GM12873 (cell line): ENCODE measurements around the gene POMT1.

ENCODE experiments used
- TF ChIP-seq, protein P1 (sequence below): IDR thresholded peaks from 2 replicates; pipeline ENCODE4 v1.5.1; 2012; ENCODE audit warnings: low read depth, mild to moderate bottlenecking, moderate library complexity, low read length, control low read depth; ENCODE audit not compliant: insufficient read depth; ENCODE audit errors: missing control alignments

Gene POMT1

DNA sequence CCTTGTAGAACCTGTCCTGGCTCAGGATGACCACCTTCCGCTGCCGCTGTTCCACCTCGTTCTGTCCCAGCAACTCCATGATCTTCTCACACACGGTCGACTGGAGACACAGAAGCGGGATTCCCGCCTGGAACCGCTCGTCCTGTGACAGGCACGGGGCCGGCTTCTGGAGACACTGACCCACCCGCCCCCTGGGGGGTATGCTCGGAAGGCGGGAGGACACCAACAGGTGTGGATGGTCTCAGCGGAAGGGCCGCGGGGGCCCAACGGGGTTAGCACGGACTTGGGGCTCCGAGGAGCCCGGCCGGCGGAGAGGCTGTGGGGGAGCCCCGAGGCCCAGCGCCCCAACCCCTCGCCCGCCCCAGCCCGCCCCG is 27.8 kb downstream of the POMT1 start:
- TF ChIP-seq, protein P1, sequence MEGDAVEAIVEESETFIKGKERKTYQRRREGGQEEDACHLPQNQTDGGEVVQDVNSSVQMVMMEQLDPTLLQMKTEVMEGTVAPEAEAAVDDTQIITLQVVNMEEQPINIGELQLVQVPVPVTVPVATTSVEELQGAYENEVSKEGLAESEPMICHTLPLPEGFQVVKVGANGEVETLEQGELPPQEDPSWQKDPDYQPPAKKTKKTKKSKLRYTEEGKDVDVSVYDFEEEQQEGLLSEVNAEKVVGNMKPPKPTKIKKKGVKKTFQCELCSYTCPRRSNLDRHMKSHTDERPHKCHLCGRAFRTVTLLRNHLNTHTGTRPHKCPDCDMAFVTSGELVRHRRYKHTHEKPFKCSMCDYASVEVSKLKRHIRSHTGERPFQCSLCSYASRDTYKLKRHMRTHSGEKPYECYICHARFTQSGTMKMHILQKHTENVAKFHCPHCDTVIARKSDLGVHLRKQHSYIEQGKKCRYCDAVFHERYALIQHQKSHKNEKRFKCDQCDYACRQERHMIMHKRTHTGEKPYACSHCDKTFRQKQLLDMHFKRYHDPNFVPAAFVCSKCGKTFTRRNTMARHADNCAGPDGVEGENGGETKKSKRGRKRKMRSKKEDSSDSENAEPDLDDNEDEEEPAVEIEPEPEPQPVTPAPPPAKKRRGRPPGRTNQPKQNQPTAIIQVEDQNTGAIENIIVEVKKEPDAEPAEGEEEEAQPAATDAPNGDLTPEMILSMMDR, result peak; percentile 33

DNA sequence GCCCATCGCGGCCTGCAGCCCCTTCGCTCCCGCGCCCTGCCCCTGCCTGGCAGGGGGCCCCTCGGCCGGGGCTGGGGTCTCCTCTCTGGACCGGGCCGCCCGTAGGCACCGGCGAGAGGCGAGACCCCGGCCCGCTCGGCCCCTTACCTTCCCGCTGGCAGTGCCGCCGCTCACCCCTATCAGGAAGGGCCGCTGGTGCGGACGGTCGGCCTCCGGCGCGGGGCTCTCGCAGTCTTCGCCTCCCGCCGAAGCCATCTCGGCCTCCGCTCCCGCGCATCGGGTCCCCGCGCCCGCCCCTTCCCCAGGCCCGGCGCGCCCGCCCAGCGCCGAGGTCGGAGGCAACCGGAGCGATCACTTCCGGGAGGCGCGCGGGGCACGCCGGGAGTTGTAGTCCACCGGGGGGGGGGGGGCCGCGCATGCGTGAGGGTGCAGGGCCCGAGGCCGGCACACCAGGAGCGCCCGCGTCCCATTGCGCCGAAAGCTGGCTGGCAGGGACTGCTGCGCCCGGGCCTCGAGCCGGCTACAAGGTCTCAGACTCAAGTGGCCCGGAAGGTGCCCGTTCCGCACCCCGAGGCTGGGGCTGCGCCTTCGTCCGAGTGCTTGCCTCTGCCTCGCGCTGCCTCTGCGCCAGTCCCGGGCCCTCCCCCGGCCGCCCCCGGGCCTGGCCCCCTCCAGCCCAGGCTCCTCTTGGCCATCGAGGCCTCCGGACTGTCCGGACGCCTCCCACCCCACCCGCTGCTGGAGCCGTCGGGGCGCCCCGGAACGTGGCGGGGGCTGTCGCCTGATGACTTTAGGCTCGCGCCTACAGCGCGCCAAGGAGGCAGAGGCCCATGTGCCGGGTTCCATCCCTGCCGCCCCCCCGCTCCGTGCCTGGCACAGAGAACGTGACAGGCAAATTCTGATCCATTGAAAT is 28.5 kb downstream of the POMT1 start, which contains the start of gene UCK1:
UCK1 (minus strand) TSS at position 344 of the 913 bp plus-strand sequence; CDS start at position 255, 89 bp downstream.
- TF ChIP-seq, protein P1, result no peak

DNA sequence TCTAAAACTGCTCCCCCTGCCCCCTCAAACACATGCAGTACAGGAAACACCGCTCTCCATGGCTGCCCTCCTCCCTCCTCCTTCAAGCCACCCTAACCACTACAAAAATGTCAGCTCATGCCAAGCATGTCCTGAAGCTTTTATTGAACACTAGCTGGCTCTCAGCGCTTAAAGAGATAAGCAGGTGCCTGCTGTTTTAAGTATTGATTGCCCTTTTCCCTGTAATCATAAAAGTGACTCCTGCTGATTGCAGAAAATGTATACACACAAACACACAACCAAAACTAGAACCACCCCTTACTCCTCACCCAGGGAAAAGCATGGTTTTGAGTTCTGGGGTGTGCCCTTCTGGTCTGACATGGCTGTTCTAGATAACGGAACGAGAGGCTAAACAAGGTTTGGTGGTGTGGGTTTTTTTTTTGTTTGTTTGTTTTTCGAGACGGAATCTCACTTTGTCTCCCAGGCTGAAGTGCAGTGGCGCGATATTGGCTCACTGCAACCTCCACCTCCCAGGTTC is 32.1 kb downstream of the POMT1 start:
- TF ChIP-seq, protein P1, result no peak

DNA sequence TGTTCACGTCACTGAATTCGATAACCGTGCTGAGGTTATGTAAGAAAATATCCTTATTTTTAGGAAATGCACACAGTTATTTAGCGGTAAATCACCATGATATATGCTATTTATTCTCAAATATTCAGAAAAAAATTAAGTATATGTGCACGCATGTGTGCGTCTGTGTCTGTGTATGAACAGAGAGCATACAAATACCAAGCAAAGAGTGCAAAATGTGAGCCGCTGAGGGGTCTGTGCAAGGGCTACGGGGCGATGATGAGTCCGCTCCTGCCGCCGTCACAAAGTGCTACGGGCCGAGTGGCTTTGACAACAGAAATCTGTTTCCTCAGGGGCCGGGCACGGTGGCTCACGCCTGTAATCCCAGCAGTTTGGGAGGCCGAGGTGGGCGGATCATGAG is 35.2 kb downstream of the POMT1 start:
- TF ChIP-seq, protein P1, result no peak

DNA sequence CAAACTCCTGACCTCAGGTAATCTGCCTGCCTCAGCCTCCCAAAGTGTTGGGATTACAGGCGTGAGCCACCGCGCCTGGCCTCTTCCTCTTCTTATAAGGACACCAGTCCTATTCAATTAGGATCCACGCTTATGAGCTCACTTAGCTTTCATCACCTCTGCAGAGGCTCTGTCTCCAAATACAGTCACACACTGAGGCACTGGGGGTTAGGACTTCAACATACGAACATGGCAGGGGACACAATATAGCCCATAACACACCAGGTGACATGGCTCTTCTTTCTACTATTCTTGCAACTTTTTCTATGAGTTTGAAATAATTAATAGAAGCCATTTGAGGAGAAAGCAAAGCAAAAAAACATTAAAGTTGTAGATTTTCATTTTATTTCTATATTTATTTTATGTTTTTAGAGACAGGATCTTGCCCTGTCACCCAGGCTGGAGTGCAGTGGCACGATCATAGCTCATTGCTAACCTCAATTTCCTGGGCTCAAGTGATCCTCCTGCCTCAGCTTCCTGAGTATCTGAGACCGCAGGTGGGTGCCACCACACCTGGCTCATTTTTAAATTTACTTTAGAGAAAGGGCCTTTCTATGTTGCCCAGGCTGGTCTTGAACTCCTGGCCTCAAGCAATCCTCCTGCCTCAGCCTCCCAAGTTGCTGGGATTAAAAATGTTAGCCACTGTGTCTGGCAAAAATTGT is 36.7 kb downstream of the POMT1 start:
- TF ChIP-seq, protein P1, result no peak

DNA sequence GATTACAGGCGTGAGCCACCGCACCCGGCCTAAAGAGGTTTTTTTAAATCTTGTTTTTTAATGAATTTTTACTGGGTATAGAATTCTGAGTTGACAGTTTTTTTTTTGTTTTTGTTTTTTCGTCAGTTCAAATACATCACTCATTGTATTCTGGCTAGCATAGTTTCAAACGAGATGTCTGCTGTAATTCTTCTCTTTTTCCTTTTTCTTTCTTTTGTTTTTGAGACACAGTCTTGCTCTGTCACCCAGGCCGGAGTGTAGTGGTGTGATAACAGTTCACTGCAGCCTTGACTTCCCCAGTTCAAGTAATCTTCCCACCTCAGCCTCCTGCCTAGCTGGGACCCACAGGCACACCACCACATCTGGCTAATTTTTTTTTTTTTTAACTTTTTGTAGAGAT is 40.4 kb downstream of the POMT1 start:
- TF ChIP-seq, protein P1, result no peak
